HG03439 (cell line): ENCODE results near the gene ERRFI1.
"Not testable (repeated sequence)": the region's sequence is repeated elsewhere in the genome, so short reads cannot be mapped to it uniquely, and the experiment has no call there.

Source experiments
- ATAC-seq: cut with Tn5 transposase; IDR thresholded peaks from one replicate; pipeline ENCODE4 v1.9.1; 2021; ENCODE audit warnings: mild to moderate bottlenecking, moderate library complexity; ENCODE audit not compliant: unreplicated experiment

Gene ERRFI1

DNA sequence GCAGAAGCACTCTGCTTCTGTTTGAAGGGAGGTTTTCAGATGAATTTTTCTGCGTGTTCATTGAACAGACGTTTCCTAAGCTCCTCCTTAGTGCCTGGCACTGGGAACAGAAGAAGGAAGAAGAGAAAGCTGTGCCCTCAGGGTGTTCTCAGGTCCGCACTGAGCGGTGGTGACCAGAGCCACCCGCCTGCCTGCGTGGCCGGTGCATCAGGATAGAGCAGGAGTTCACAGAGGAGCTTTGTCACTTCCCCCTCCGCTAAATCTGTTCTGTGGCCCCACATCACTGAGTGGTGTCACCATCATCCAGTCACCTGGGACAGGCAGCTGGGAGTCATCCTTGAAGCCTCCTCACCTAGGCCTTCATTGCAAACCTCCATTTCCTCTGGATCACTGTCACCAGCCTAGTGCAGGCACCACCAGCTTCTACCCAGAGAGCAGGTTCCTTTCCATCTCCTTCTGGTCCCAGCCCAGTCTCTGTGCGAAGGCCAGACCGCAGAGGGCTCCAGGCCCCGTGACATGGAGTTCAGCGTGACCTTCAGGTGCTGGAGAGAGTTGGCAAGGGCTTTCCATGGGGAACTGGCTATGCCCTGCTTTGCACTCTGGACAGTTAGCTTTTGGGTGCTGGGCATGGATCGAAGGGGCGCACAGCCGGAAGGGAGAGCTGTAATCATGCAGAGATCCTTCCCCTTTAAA, 42.9 kb downstream of the ERRFI1 start:
- no peak for ATAC-seq

DNA sequence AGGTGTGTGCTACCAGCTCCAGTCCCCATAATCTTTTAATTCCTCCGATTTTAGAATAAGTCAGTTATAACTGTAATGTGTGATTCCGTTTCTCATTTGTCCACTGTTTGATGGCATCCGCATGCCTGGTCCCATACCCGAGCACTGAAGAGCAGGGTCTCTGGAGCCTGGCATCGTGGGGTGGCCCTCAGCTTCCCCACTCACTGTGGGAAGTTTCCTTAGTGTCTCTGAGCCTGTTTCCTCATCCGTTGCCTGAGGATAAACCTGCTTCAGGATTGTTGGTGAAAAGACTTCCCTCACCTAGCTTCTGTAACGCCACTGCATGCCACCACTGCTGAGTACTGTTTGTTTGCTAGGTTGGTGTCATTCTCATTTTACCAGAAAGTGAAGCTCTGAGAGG, 45.1 kb downstream of the ERRFI1 start:
- ATAC-seq: no peak

DNA sequence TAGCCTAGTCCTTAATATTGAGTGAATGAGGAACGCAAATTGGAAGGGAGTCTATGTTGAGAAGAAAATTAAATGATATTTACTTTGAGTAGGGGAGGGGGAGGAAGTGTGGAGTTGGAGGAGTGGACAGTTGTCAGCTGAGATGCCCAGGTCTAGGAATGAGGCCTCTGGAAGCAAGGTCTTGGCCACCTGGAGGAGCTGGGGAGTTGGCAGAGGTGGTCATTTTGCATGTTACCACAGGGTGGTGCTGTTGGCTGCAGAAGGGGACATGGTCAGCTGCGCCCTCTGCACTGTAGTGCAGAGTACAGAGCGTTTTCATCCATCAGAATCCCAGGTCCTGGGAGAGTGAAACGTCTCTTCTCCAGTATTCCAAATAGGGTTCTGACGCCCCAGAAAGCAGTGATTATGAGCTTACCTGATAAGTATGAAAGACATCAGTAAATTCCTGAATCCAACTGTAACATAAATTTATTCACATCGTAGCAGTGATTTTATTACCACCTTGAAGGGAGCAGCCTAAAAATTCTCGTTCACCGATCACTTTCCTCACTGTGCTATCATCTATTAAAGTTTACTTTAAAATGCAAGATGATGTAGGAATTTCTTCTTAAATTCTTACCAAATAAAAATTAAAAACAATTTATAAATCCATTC, 50.8 kb downstream of the ERRFI1 start:
- no peak for ATAC-seq

DNA sequence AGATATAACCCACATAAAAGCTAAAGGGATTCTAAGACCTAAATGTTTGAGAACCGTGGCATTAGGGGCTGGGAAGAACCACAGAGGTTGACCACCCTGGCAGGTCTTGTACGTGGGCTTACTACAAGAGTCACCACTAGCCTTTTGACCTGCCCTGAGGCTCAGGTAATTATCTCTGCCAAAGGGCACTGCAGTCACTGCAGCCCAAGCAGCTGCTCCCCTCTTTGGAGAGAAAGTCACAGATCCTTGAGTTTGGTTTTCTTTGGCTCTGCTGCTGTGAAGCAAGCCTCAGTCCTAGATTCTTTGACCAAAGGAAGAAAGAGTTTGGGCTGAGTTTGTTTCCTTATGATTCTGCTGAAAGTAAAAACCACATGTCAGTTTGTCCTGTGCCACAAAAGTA, 53.0 kb downstream of the ERRFI1 start:
- ATAC-seq: no peak

DNA sequence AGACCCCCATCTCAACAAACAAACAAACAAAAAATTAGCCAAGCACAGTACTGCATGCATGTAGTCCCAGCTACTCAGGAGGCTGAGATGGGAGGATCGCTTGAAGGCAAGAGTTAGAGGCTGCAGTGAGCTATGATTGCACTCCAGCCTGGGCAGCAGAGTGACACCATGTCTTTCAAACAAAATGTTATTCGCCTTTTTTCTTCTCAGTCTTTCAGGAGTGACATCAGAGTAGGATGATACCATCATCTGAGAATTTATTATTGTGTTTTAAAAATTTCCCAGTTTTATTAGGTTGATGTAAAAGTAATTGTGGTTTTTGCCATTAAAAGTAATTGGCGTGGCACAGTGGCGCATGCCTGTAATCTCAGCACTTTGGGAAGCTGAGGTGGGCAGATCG, 53.8 kb downstream of the ERRFI1 start:
- no peak for ATAC-seq

DNA sequence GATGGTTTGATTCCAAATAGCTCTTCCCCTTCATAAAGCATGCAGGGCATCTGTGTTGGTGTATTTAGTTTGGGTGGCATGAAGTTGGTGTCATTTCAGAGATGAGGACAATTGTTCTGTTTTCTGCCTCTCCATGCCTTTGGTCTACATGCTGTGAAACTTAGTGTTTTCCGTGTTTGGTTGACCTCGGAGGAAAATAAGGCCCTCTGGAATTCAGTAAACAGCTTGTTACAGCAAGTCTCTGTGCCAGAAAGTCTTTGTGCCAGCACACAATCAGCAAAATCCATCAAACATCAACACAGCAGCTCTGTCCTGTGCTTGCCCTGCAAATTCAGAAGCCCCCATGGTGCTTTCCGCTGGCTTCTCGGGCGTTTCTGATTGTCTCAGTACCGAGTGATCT, 55.1 kb downstream of the ERRFI1 start:
- no peak for ATAC-seq

DNA sequence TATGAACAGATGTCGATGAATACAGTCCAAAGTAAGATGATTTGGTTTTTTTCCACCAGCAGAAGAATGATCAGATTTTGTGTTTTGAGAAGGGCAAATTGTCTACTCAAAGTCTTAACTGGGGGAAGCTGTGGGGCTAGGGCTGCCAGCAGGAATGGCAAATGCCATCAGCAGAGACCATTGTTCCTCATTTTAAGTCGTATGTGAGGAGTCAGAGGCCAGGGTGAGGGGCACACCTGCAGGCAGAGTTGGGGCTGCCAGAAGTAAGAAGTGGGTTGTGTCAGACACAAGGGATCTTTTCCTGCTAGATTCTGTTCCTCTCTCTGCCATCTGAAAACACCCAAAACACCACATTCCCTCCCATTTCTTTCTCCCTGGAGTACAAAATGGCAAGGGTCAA, 55.9 kb downstream of the ERRFI1 start:
- ATAC-seq: no peak

DNA sequence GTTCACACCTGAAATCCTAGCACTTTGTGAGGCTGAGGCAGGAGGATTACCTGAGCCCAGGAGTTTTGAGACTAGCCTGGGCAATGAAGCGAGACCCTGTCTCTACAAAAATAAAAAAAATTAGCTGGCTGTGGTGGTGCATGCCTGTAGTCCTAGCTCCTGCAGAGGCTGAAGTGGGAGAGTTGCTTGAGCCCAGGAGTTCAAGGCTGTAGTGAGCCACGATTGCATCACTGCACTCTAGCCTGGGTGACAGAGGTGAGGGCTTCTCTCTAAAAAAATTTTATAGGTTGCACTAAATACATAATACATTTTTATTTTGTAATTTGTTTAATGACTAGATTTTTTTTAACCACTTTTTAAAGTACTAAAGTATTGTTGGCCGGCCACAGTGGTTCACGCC, 58.5 kb downstream of the ERRFI1 start:
- ATAC-seq: no peak

DNA sequence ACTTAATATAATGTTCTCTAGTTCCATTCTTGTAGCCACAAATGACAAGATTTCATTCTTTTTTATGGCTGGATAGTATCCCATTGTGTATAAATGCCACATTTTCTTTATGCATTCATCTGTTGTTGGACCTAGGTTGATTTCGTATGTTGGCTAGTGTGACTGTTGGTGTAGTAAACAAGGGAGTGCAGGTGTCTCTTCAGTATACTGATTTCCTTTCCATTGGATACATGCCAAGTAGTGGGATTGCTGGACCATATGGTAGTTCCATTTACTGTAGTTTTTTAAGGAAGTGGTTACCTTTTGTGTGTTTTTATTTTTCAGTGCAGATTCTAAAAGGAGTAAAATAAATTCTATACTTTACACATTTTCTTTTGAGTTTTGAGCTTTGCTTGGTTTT, 58.9 kb downstream of the ERRFI1 start:
- ATAC-seq: no peak

DNA sequence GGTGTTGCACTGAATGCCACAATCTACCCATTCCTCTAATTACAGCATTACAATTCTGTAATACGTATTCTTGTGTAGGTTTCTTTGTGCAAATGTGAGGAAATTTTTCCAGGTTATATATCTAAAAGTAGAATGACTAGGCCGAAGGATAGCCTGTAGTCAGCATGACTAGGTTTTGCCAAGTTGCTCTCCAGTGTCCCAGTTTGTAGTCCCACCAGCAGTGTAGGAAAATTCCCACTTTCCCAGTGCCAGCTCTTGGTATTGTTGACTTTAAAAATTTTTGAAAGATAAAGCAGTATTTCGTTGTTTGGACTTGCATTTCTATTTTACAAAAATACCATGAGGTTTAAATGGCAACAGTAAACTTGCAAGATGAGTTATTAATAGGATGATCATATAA, 61.6 kb downstream of the ERRFI1 start:
- ATAC-seq: no peak

DNA sequence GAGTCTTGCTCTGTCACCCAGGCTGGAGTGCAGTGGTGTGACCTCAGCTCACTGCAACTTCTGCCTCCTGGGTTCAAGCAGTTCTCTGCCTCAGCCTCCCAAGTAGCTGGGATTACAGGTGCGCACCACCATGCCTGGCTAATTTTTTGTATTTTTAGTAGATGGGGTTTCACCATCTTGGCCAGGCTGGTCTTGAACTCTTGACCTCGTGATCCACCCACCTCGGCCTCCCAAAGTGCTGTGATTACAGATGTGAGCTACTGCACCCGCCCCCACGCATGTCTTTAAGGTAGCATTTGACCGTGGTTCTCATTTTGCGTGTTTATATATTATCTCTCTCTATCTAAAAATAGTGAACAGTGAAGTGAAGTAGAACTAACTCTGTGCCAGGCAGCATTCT, 62.3 kb downstream of the ERRFI1 start:
- not testable (repeated sequence) for ATAC-seq

DNA sequence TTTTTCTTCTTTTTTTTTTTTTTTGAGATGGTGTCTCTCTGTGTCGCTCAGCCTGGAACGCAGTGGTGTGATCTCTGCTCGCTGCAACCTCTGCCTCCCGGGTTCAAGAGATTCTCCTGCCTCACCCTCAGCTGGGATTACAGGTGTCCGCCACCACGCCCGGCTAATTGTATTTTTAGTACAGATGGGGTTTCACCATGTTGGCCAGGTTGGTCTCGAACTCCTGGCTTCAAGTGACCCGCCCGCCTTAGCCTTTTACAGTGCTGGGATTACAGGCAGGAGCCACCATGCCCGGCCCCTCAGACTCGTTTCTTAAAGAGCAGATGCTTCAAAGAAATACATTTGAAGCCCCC, 62.8 kb downstream of the ERRFI1 start:
- ATAC-seq: not testable (repeated sequence)

DNA sequence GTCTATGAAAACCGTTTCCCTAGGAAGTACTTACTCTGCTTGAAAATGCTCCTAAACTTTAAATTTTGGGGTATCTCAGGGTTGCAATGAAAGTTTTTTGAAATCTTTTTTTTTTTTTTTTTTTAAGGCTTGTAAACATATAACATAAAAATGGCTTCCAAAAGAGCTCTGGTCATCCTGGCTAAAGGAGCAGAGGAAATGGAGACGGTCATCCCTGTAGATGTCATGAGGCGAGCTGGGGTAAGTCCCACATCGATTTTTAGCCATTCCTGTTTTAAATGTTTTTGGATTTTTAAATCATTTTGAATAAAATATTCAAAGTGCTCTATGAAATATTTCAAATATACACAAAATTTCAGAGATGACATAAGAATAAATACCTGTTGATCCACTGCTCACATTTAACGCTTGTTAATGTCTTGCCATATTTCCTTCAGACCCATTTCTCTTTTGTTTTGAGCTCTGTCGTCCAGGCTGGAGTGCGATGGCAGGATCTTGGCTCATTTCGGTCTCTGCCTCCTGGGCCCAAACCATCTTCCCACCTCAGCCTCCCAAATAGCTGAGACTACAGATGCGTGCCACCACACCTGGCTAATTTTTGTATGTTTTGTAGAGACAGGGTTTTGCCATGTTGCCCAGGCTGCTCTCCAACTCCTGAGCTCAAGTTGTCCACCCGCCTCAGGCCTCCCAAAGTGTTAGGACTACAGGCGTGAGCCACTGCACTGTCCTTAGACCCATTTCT, 63.3 kb downstream of the ERRFI1 start:
- ATAC-seq: no peak

DNA sequence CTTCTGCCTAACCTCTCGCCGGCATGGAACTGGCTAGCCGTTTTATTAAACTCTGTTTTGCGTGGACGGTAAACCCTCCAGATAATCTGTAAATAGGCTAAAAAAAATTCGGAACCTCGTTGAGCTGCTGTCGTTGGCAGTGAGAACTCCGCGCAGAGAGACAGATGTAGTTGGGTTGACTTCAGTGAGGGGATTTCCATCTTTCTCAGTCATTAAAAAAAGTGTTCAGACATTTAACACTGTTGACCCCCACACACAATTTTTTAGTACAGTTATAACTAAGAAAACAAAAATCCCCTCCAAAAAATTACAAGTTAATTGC, 64.1 kb downstream of the ERRFI1 start:
- peak; percentile 9 for ATAC-seq
